H9 (cell line): Measurements from ENCODE around the gene CALML5. TPM values are rescaled to one million over a fixed set of nuclear protein-coding genes. Genes with fewer than 3 reads are reported as not detected.

Experiments
- DNase-seq: peaks from one replicate; pipeline ENCODE4 v3.0.0-alpha.2; 2017
- H2AFZ ChIP-seq: one replicate; pipeline ENCODE4 v1.6.1; 2013; ENCODE audit warnings: mild to moderate bottlenecking, low read length, control low read depth, moderate library complexity
- H2AK5ac ChIP-seq: 2 replicates; pipeline ENCODE4 v1.6.1; 2013; ENCODE audit warnings: low read length, control low read depth, mixed read lengths; ENCODE audit not compliant: insufficient read length
- H2BK120ac ChIP-seq: one replicate; pipeline ENCODE4 v1.6.1; 2013; ENCODE audit warnings: low read depth, mild to moderate bottlenecking, low read length, control low read depth, inconsistent platforms; ENCODE audit not compliant: poor library complexity, severe bottlenecking
- H2BK12ac ChIP-seq: 2 replicates; pipeline ENCODE4 v1.6.1; 2013; ENCODE audit warnings: low read length, control low read depth, mixed read lengths, low read depth; ENCODE audit not compliant: insufficient read length
- H2BK15ac ChIP-seq: 2 replicates; pipeline ENCODE4 v1.6.1; 2013; ENCODE audit warnings: low read depth, low read length, control low read depth
- H2BK20ac ChIP-seq: one replicate; pipeline ENCODE4 v1.6.1; 2013; ENCODE audit warnings: low read depth, mild to moderate bottlenecking, low read length, control low read depth, inconsistent platforms; ENCODE audit not compliant: poor library complexity, severe bottlenecking
- H2BK5ac ChIP-seq: 2 replicates; pipeline ENCODE4 v1.6.1; 2013; ENCODE audit warnings: low read length, control low read depth, mixed read lengths; ENCODE audit not compliant: insufficient read length
- H3K14ac ChIP-seq: 2 replicates; pipeline ENCODE4 v1.6.1; 2013; ENCODE audit warnings: low read length, control low read depth; ENCODE audit not compliant: insufficient read depth
- H3K18ac ChIP-seq: 2 replicates; pipeline ENCODE4 v1.6.1; 2013; ENCODE audit warnings: low read depth, mild to moderate bottlenecking, mixed read lengths, low read length, control low read depth; ENCODE audit not compliant: insufficient read length
- H3K23ac ChIP-seq: 2 replicates; pipeline ENCODE4 v1.6.1; 2013; ENCODE audit warnings: low read length, control low read depth, mixed read lengths, low read depth; ENCODE audit not compliant: insufficient read length
- H3K23me2 ChIP-seq: 2 replicates; pipeline ENCODE4 v1.6.1; 2013; ENCODE audit warnings: low read depth, mild to moderate bottlenecking, mixed read lengths, low read length, control low read depth; ENCODE audit not compliant: insufficient read length, poor library complexity, severe bottlenecking
- H3K27ac ChIP-seq: 2 replicates; pipeline ENCODE4 v1.5.1; 2013; ENCODE audit warnings: low read length, control low read depth, mixed read lengths, low read depth; ENCODE audit not compliant: insufficient read length
- H3K27me3 ChIP-seq: 2 replicates; pipeline ENCODE4 v1.6.1; 2013; ENCODE audit warnings: low read length, control low read depth, inconsistent platforms; ENCODE audit not compliant: insufficient read depth
- H3K4ac ChIP-seq: 2 replicates; pipeline ENCODE4 v1.6.1; 2013; ENCODE audit warnings: low read depth, mild to moderate bottlenecking, control low read depth, inconsistent platforms, low read length, moderate library complexity
- H3K4me1 ChIP-seq: 2 replicates; pipeline ENCODE4 v1.6.1; 2013; ENCODE audit warnings: low read length, control low read depth, inconsistent platforms; ENCODE audit not compliant: insufficient read depth
- H3K4me2 ChIP-seq: 2 replicates; pipeline ENCODE4 v1.6.1; 2013; ENCODE audit warnings: low read length, control low read depth, mixed read lengths; ENCODE audit not compliant: insufficient read length, insufficient read depth
- H3K56ac ChIP-seq: 2 replicates; pipeline ENCODE4 v1.6.1; 2013; ENCODE audit warnings: low read depth, mild to moderate bottlenecking, mixed read lengths, low read length, control low read depth; ENCODE audit not compliant: insufficient read length
- H3K79me1 ChIP-seq: 2 replicates; pipeline ENCODE4 v1.6.1; 2013; ENCODE audit warnings: low read depth, mild to moderate bottlenecking, moderate library complexity, low read length, control low read depth, inconsistent platforms; ENCODE audit not compliant: insufficient read depth, poor library complexity, severe bottlenecking
- H3K79me2 ChIP-seq: 2 replicates; pipeline ENCODE4 v1.6.1; 2013; ENCODE audit warnings: low read length, control low read depth, inconsistent platforms; ENCODE audit not compliant: insufficient read depth
- H3K9ac ChIP-seq: 2 replicates; pipeline ENCODE4 v1.6.1; 2013; ENCODE audit warnings: low read length, control low read depth, mixed read lengths; ENCODE audit not compliant: insufficient read length; ENCODE audit errors: extremely low read depth
- H3K9me3 ChIP-seq: one replicate; pipeline ENCODE4 v1.6.1; 2013; ENCODE audit warnings: low read depth, low read length, inconsistent platforms; ENCODE audit not compliant: control insufficient read depth
- H3T11ph ChIP-seq: one replicate; pipeline ENCODE4 v1.6.1; 2013; ENCODE audit warnings: mild to moderate bottlenecking, low read length, control low read depth, inconsistent platforms
- H4K20me1 ChIP-seq: one replicate; pipeline ENCODE4 v1.6.1; 2013; ENCODE audit not compliant: control insufficient read depth, insufficient read length, insufficient read depth
- H4K5ac ChIP-seq: 2 replicates; pipeline ENCODE4 v1.6.1; 2013; ENCODE audit warnings: low read depth, mild to moderate bottlenecking, mixed read lengths, low read length, control low read depth; ENCODE audit not compliant: insufficient read length
- H4K8ac ChIP-seq: replicated peaks from 2 replicates; pipeline ENCODE4 v1.6.1; 2013; ENCODE audit warnings: low read length, control low read depth, mixed read lengths, low read depth; ENCODE audit not compliant: insufficient read length
- H4K91ac ChIP-seq: 2 replicates; pipeline ENCODE4 v1.6.1; 2013; ENCODE audit warnings: low read depth, mild to moderate bottlenecking, moderate library complexity, mixed read lengths, low read length, control low read depth; ENCODE audit not compliant: insufficient read length
- H3K27ac Mint-ChIP-seq, 3 experiments: 2 replicates in 2 of 3; 3 replicates in 1 of 3; pipeline ENCODE4 v1.8.0; 2020 to 2021; ENCODE audit warnings: mixed read lengths in 3 of 3, mild to moderate bottlenecking in 1 of 3, moderate library complexity in 1 of 3
- H3K27me3 Mint-ChIP-seq: 2 replicates; pipeline ENCODE4 v1.8.0; 2021; ENCODE audit warnings: low read depth, mild to moderate bottlenecking, moderate library complexity, mixed read lengths
- H3K36me3 Mint-ChIP-seq, 3 experiments: 2 replicates in 2 of 3; 3 replicates in 1 of 3; pipeline ENCODE4 v1.8.0; 2020 to 2021; ENCODE audit warnings: low read depth in 3 of 3, mixed read lengths in 3 of 3; ENCODE audit not compliant: insufficient read depth in 1 of 3
- H3K4me1 Mint-ChIP-seq, 2 experiments: 2 replicates each; pipeline ENCODE4 v1.8.0; 2020; ENCODE audit warnings: mixed read lengths in 2 of 2
- H3K4me3 Mint-ChIP-seq, 2 experiments: 2 replicates in 1 of 2; 3 replicates in 1 of 2; pipeline ENCODE4 v1.8.0; 2020 to 2021; ENCODE audit warnings: mild to moderate bottlenecking in 2 of 2, mixed read lengths in 2 of 2, moderate library complexity in 1 of 2
- H3K9me3 Mint-ChIP-seq, 2 experiments: 2 replicates in 1 of 2; 3 replicates in 1 of 2; pipeline ENCODE4 v1.8.0; 2020; ENCODE audit warnings: mild to moderate bottlenecking in 2 of 2, mixed read lengths in 2 of 2, moderate library complexity in 1 of 2
- WGBS: extraction: QIAGEN DNeasy Blood & Tissue Kit; methylation state at CpG from one replicate; pipeline ENCODE4 v1.1.7; 2013; ENCODE audit warnings: missing lambda C conversion rate, low lambda C conversion rate, mixed read lengths; ENCODE audit not compliant: insufficient read length; ENCODE audit errors: extremely low coverage; 5-methylcytosine and 5-hydroxymethylcytosine counted together
- total RNA-seq: library from RNA; stranded (reverse); gene quantifications from 2 replicates; pipeline ENCODE4 v1.2.1, GENCODE V29; 2021
- TF ChIP-seq, protein P1 (sequence below): fragments of 200-600 bp; sonication (generic); conservative IDR thresholded peaks from 3 replicates; pipeline ENCODE4 v1.8.0; 2021; ENCODE audit warnings: antibody characterized with exemption, mild to moderate bottlenecking

CALML5 gene
- total RNA-seq, 1 experiment from 2014 or later, result not detected

DNA sequence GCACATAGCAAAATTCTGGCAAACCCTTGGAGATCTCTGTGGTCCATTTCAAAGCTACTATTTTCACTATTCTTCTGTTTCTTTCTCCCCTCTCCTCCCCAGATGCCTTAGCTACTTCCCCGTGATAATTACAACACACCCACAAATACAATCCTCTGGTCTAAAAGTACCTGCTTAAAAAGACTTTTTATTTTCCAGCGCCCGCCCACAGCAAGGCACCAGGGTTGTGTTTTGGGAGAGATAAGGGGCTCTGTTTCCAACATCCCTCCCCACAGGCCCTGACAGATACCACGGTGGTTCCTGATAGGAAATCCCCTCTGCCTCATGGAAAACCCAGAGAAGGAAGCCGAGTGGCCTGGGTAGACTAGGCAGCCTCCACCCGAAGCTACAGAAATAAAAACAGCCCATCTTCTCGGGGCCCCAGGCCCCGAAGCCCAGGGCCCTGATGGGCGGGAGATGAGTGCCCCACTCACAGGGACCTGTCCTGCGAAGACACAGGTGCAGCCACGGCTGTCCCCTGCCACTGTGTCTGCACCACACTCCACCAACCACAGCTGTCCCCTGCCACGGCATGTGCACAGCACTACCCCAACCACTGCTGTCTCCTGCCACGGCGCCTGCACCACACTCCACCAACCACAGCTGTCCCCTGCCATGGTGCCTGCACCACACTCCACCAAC is 19.7 kb downstream of the CALML5 start:
- no peak overlapping the region for H4K5ac ChIP-seq
- DNase-seq, result peak; percentile 16
- no peaks in the 10 kb centered on the region for H3K79me2 ChIP-seq
- peaks cover 10% of the 10 kb centered on the region; the same call in 1 of the 2 replicates for H3K4me1 ChIP-seq
- H3K9me3 ChIP-seq, result no peaks in the 10 kb centered on the region
- H2BK5ac ChIP-seq, result no peak overlapping the region
- no peaks in the 10 kb centered on the region for H3K23me2 ChIP-seq
- H3K4ac ChIP-seq, result no peak overlapping the region
- H2BK12ac ChIP-seq, result no peak overlapping the region
- H3K27me3 Mint-ChIP-seq, result no peaks in the 10 kb centered on the region
- peaks cover 0 to 3% of the 10 kb centered on the region in 2 experiments; a peak in 2 of 5 replicates for H3K9me3 Mint-ChIP-seq
- H4K20me1 ChIP-seq, result no peaks in the 10 kb centered on the region
- no peak overlapping the region for H3K4me2 ChIP-seq
- no peak overlapping the region for H3K14ac ChIP-seq
- H3K56ac ChIP-seq, result no peak overlapping the region
- peak overlapping the region in 2 of 3 experiments; percentile 22 to 87; a peak in 2 of 7 replicates for H3K27ac Mint-ChIP-seq
- H3K79me1 ChIP-seq, result no peaks in the 10 kb centered on the region
- no CpG with 5 or more reads among the region's 14 CpGs for WGBS
- H4K91ac ChIP-seq, result no peak overlapping the region
- H2BK20ac ChIP-seq, result no peak overlapping the region
- peaks cover 6 to 9% of the 10 kb centered on the region in 2 experiments for H3K4me1 Mint-ChIP-seq
- no peak overlapping the region; a peak in 1 of 5 replicates for H3K4me3 Mint-ChIP-seq
- H3K23ac ChIP-seq, result no peak overlapping the region
- H2AK5ac ChIP-seq, result no peak overlapping the region
- no peak overlapping the region for H3K27ac ChIP-seq
- TF ChIP-seq, protein P1, sequence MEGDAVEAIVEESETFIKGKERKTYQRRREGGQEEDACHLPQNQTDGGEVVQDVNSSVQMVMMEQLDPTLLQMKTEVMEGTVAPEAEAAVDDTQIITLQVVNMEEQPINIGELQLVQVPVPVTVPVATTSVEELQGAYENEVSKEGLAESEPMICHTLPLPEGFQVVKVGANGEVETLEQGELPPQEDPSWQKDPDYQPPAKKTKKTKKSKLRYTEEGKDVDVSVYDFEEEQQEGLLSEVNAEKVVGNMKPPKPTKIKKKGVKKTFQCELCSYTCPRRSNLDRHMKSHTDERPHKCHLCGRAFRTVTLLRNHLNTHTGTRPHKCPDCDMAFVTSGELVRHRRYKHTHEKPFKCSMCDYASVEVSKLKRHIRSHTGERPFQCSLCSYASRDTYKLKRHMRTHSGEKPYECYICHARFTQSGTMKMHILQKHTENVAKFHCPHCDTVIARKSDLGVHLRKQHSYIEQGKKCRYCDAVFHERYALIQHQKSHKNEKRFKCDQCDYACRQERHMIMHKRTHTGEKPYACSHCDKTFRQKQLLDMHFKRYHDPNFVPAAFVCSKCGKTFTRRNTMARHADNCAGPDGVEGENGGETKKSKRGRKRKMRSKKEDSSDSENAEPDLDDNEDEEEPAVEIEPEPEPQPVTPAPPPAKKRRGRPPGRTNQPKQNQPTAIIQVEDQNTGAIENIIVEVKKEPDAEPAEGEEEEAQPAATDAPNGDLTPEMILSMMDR, result no peak
- H2BK120ac ChIP-seq, result no peak overlapping the region
- no peak overlapping the region for H2AFZ ChIP-seq
- no peak overlapping the region for H2BK15ac ChIP-seq
- no peak overlapping the region for H4K8ac ChIP-seq
- H3K18ac ChIP-seq, result no peak overlapping the region
- H3K9ac ChIP-seq, result no peak overlapping the region
- no peak overlapping the region for H3T11ph ChIP-seq
- H3K27me3 ChIP-seq, result no peaks in the 10 kb centered on the region
- H3K36me3 Mint-ChIP-seq, result no peaks in the 10 kb centered on the region
